GM23338 (cell line): ENCODE results near the gene SUSD1. TPM values are rescaled to one million over a fixed set of nuclear protein-coding genes. Genes with fewer than 3 reads are reported as not detected.
"Not testable (repeated sequence)": the region's sequence is repeated elsewhere in the genome, so short reads cannot be mapped to it uniquely, and the experiment has no call there.

Source experiments
- ATAC-seq: fragments of 200-7000 bp; cut with Tn5 transposase; 3 replicates; pipeline ENCODE4 v1.9.1; 2020
- DNase-seq: peaks from one replicate; pipeline ENCODE4 v3.0.0-alpha.2; 2015; ENCODE audit warnings: low spot score
- H2AFZ ChIP-seq: fragments of 200-600 bp; sonication (generic); 2 replicates; pipeline ENCODE4 v1.8.0; 2016; ENCODE audit warnings: antibody characterized with exemption, mild to moderate bottlenecking, moderate library complexity
- H3F3A ChIP-seq: fragments of 200-600 bp; sonication (generic); replicated peaks from 2 replicates; pipeline ENCODE4 v1.8.0; 2017; ENCODE audit warnings: antibody characterized with exemption, mixed run types, low read depth
- H3K27ac ChIP-seq: fragments of 200-600 bp; sonication (generic); 2 replicates; pipeline ENCODE4 v1.6.1; 2016; ENCODE audit warnings: low read depth
- H3K27me3 ChIP-seq: fragments of 200-600 bp; sonication (generic); 2 replicates; pipeline ENCODE4 v1.8.0; 2016; ENCODE audit warnings: mild to moderate bottlenecking, mixed run types, moderate library complexity; ENCODE audit not compliant: insufficient read depth
- H3K36me3 ChIP-seq: fragments of 200-600 bp; sonication (generic); 2 replicates; pipeline ENCODE4 v1.8.0; 2016; ENCODE audit warnings: mild to moderate bottlenecking; ENCODE audit not compliant: insufficient read depth
- H3K4me1 ChIP-seq: fragments of 200-600 bp; sonication (generic); 2 replicates; pipeline ENCODE4 v1.8.0; 2016; ENCODE audit warnings: mild to moderate bottlenecking, moderate library complexity; ENCODE audit not compliant: insufficient read depth
- H3K4me2 ChIP-seq: fragments of 200-600 bp; sonication (generic); 2 replicates; pipeline ENCODE4 v1.7.1; 2017; ENCODE audit warnings: mixed run types
- H3K4me3 ChIP-seq: fragments of 200-600 bp; sonication (generic); 2 replicates; pipeline ENCODE4 v1.6.1; 2016; ENCODE audit warnings: mixed run types
- H3K79me2 ChIP-seq: fragments of 200-600 bp; sonication (generic); replicated peaks from 2 replicates; pipeline ENCODE4 v1.8.0; 2017; ENCODE audit warnings: mild to moderate bottlenecking; ENCODE audit not compliant: insufficient read depth
- H3K9me2 ChIP-seq: fragments of 200-600 bp; sonication (generic); 2 replicates; pipeline ENCODE4 v1.8.0; 2017; ENCODE audit not compliant: insufficient read depth
- H4K20me1 ChIP-seq: fragments of 200-600 bp; sonication (generic); replicated peaks from 2 replicates; pipeline ENCODE4 v1.8.0; 2017; ENCODE audit warnings: mild to moderate bottlenecking; ENCODE audit not compliant: insufficient read depth
- H3K27ac Mint-ChIP-seq: 2 replicates; pipeline ENCODE4 v1.8.0; 2020; ENCODE audit warnings: inconsistent platforms, mild to moderate bottlenecking, moderate library complexity, mixed read lengths
- H3K27me3 Mint-ChIP-seq: 3 replicates; pipeline ENCODE4 v1.8.0; 2022; ENCODE audit warnings: low read depth, mild to moderate bottlenecking, moderate library complexity, mixed read lengths, inconsistent platforms; ENCODE audit not compliant: insufficient read depth, poor library complexity
- H3K36me3 Mint-ChIP-seq: 3 replicates; pipeline ENCODE4 v1.8.0; 2021; ENCODE audit warnings: low read depth, mild to moderate bottlenecking, inconsistent platforms, moderate library complexity, mixed read lengths
- H3K4me1 Mint-ChIP-seq: 3 replicates; pipeline ENCODE4 v1.8.0; 2020; ENCODE audit warnings: mild to moderate bottlenecking, inconsistent platforms, mixed read lengths
- H3K4me3 Mint-ChIP-seq: 3 replicates; pipeline ENCODE4 v1.8.0; 2021; ENCODE audit warnings: moderate library complexity, mild to moderate bottlenecking, inconsistent platforms, mixed read lengths
- H3K9me3 Mint-ChIP-seq: 3 replicates; pipeline ENCODE4 v1.8.0; 2020; ENCODE audit warnings: moderate library complexity, mild to moderate bottlenecking, inconsistent platforms, mixed read lengths
- CTCF ChIP-seq, 2 experiments: fragments of 200-600 bp in 1 of 2; sonication (generic) in 1 of 2; conservative IDR thresholded peaks; 2 replicates each; pipeline versions ENCODE4 v1.5.1 to v1.6.1; 2016 to 2017; ENCODE audit warnings: antibody characterized with exemption in 2 of 2, low read depth in 2 of 2, mild to moderate bottlenecking in 2 of 2, moderate library complexity in 1 of 2
- ETS1 ChIP-seq: IDR thresholded peaks from 2 replicates; pipeline ENCODE4 v1.6.1; 2016; ENCODE audit warnings: antibody characterized with exemption
- EZH2 ChIP-seq: fragments of 200-600 bp; sonication (generic); IDR thresholded peaks from one replicate; pipeline ENCODE4 v1.8.0; 2017; ENCODE audit warnings: antibody characterized with exemption, mild to moderate bottlenecking, low read depth; ENCODE audit not compliant: unreplicated experiment
- EZH2phosphoT487 ChIP-seq: fragments of 200-600 bp; sonication (generic); IDR thresholded peaks from one replicate; pipeline ENCODE4 v1.8.1; 2018; ENCODE audit warnings: antibody characterized with exemption; ENCODE audit not compliant: unreplicated experiment
- JUNB ChIP-seq: IDR thresholded peaks from one replicate; pipeline ENCODE4 v1.6.1; 2016; ENCODE audit warnings: antibody characterized with exemption; ENCODE audit not compliant: unreplicated experiment
- REST ChIP-seq: IDR thresholded peaks from one replicate; pipeline ENCODE4 v1.6.1; 2018; ENCODE audit warnings: antibody characterized with exemption; ENCODE audit not compliant: unreplicated experiment
- STAT1 ChIP-seq: IDR thresholded peaks from one replicate; pipeline ENCODE4 v1.6.1; 2016; ENCODE audit warnings: antibody characterized with exemption; ENCODE audit not compliant: unreplicated experiment
- ZNF331 ChIP-seq: fragments of 250-450 bp; sonication (Bioruptor Pico); IDR thresholded peaks from 2 replicates; pipeline ENCODE4 v1.5.0; 2020; ENCODE audit warnings: low read depth, mild to moderate bottlenecking, moderate library complexity
- polyA plus RNA-seq: library from polyadenylated mRNA; unstranded; fragments of >200 nt; fragmentation: Nextera tagmentation; extraction: Ambion mirVana; gene quantifications from 2 replicates; pipeline ENCODE4 v1.2.1, GENCODE V29; 2016
- total RNA-seq: library from RNA; depleted of rRNA; stranded (reverse); fragments of >200 nt; shearing (Covaris generic); gene quantifications from 2 replicates; pipeline ENCODE4 v1.2.3, GENCODE V29; 2014

SUSD1 gene
- total and polyA plus RNA-seq, 2 experiments from 2014 or later, result 1.2 to 6.4 TPM

- ATAC-seq (peak; percentile 89), DNase-seq (peak; percentile 85)
- H3K4me3 Mint-ChIP-seq, result no peak overlapping the region
- peaks cover 9% of the 10 kb centered on the region for H3K4me1 Mint-ChIP-seq
- H3K4me2 ChIP-seq, result no peak overlapping the region
- H3F3A ChIP-seq, result 0 out of 2 replicates have a peak, but pooled peaks cover 3% of the 10 kb centered on the region
- 0 out of 2 replicates have a peak overlapping the region, but pooled peaks have one; percentile 63 for H3K27ac ChIP-seq
- H3K36me3 Mint-ChIP-seq, result no peaks in the 10 kb centered on the region
- H3K4me1 ChIP-seq, result no peaks in the 10 kb centered on the region; the same call in 1 of the 2 replicates
- H3K27me3 Mint-ChIP-seq, result peaks cover 8% of the 10 kb centered on the region
- TF ChIP-seq REST (no peak), JUNB (no peak), EZH2 (no peak), ZNF331 (no peak), STAT1 (no peak), CTCF (conservative IDR thresholded peaks at IDR 0.05; ENCODE audit: low read depth in 2 of 2) (peak; percentile 91 to 98), ETS1 (no peak), EZH2phosphoT487 (no peak)
- H3K79me2 ChIP-seq, result no peaks in the 10 kb centered on the region
- H3K4me3 ChIP-seq, result no peak overlapping the region
- H3K9me2 ChIP-seq, result no peaks in the 10 kb centered on the region
- H3K27ac Mint-ChIP-seq, result no peak overlapping the region
- H3K9me3 Mint-ChIP-seq, result no peaks in the 10 kb centered on the region; the same call in 2 of the 3 replicates
- no peaks in the 10 kb centered on the region for H3K36me3 ChIP-seq
- H4K20me1 ChIP-seq, result no peaks in the 10 kb centered on the region
- no peak overlapping the region for H2AFZ ChIP-seq
- no peaks in the 10 kb centered on the region for H3K27me3 ChIP-seq
Observed at GRCh38 chr9:112074250-112075008, 100.7 kb downstream of the SUSD1 start.

- H3K79me2 ChIP-seq, DNase-seq, H2AFZ ChIP-seq, H3K36me3 ChIP-seq, H3K4me3 ChIP-seq, H3F3A ChIP-seq, H3K36me3 Mint-ChIP-seq, H3K4me1 Mint-ChIP-seq, H3K9me3 Mint-ChIP-seq, H3K9me2 ChIP-seq, H3K4me3 Mint-ChIP-seq, H4K20me1 ChIP-seq, H3K27me3 ChIP-seq, H3K4me1 ChIP-seq, H3K27ac Mint-ChIP-seq, ATAC-seq, H3K27me3 Mint-ChIP-seq, H3K4me2 ChIP-seq: not testable (repeated sequence)
- 0 out of 2 replicates have a peak overlapping the region, but pooled peaks have one; percentile 63 for H3K27ac ChIP-seq
Observed at GRCh38 chr9:112073639-112074173, 101.4 kb downstream of the SUSD1 start.
